GDM1 (cell line): ENCODE measurements around the gene ERC2.

ENCODE experiments used
- DNase-seq: peaks from one replicate; lab custom pipeline; 2025; lab: John Stamatoyannopoulos, UW

ERC2 gene

GRCh38 chr3:55984626-55985025 is 483.6 kb downstream of the ERC2 start:
- DNase-seq = no peak

GRCh38 chr3:55978953-55979352 is 489.3 kb downstream of the ERC2 start:
- no peak for DNase-seq

- DNase-seq = no peak
Observed at GRCh38 chr3:55974421-55975165, 493.7 kb downstream of the ERC2 start.

GRCh38 chr3:55969634-55970033 is 498.6 kb downstream of the ERC2 start:
- DNase-seq = no peak

GRCh38 chr3:55968331-55968730 is 499.9 kb downstream of the ERC2 start:
- no peak for DNase-seq

- no peak for DNase-seq
Observed at GRCh38 chr3:55966566-55966965, 501.7 kb downstream of the ERC2 start.

GRCh38 chr3:55965776-55966175 is 502.5 kb downstream of the ERC2 start:
- no peak for DNase-seq

GRCh38 chr3:55964491-55964985 is 503.7 kb downstream of the ERC2 start:
- DNase-seq = no peak

- DNase-seq = no peak
Observed at GRCh38 chr3:55963601-55964000, 504.7 kb downstream of the ERC2 start.

GRCh38 chr3:55959471-55960080 is 508.7 kb downstream of the ERC2 start:
- DNase-seq = no peak

GRCh38 chr3:55958605-55959004 is 509.7 kb downstream of the ERC2 start:
- no peak for DNase-seq

GRCh38 chr3:55955891-55956477 is 512.3 kb downstream of the ERC2 start:
- no peak for DNase-seq

GRCh38 chr3:55951388-55951787 is 516.9 kb downstream of the ERC2 start:
- no peak for DNase-seq

- no peak for DNase-seq
Observed at GRCh38 chr3:55947406-55947805, 520.9 kb downstream of the ERC2 start.

GRCh38 chr3:55946574-55947160 is 521.6 kb downstream of the ERC2 start:
- no peak for DNase-seq

- DNase-seq = no peak
Observed at GRCh38 chr3:55942868-55943267, 525.4 kb downstream of the ERC2 start.

- DNase-seq = no peak
Observed at GRCh38 chr3:55939287-55939686, 529.0 kb downstream of the ERC2 start.

GRCh38 chr3:55937301-55937700 is 531.0 kb downstream of the ERC2 start:
- DNase-seq = no peak

- DNase-seq = no peak
Observed at GRCh38 chr3:55936549-55937052, 531.7 kb downstream of the ERC2 start.

- no peak for DNase-seq
Observed at GRCh38 chr3:55935241-55935640, 533.0 kb downstream of the ERC2 start.

- no peak for DNase-seq
Observed at GRCh38 chr3:55934771-55935170, 533.5 kb downstream of the ERC2 start.

GRCh38 chr3:55929154-55929869 is 539.0 kb downstream of the ERC2 start:
- DNase-seq = no peak
